ENCODE results near the gene ADCY3.

Gene ADCY3

GRCh38 chr2:24926602-24927252, 6.7 kb upstream of the ADCY3 start:
- no peak overlapping the region for H3K4me3 ChIP-seq (ENCODE audit: low read depth, low read length)
- TF ChIP-seq, protein P1, sequence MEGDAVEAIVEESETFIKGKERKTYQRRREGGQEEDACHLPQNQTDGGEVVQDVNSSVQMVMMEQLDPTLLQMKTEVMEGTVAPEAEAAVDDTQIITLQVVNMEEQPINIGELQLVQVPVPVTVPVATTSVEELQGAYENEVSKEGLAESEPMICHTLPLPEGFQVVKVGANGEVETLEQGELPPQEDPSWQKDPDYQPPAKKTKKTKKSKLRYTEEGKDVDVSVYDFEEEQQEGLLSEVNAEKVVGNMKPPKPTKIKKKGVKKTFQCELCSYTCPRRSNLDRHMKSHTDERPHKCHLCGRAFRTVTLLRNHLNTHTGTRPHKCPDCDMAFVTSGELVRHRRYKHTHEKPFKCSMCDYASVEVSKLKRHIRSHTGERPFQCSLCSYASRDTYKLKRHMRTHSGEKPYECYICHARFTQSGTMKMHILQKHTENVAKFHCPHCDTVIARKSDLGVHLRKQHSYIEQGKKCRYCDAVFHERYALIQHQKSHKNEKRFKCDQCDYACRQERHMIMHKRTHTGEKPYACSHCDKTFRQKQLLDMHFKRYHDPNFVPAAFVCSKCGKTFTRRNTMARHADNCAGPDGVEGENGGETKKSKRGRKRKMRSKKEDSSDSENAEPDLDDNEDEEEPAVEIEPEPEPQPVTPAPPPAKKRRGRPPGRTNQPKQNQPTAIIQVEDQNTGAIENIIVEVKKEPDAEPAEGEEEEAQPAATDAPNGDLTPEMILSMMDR (IDR thresholded peaks at IDR 0.05; ENCODE audit: borderline replicate concordance, insufficient read depth, low read depth, low read length): no peak

- H3K4me3 ChIP-seq (ENCODE audit: low read depth, low read length): no peak overlapping the region
- TF ChIP-seq, protein P1 (IDR thresholded peaks at IDR 0.05; ENCODE audit: borderline replicate concordance, insufficient read depth, low read depth, low read length): no peak
Observed at GRCh38 chr2:24926220-24926601, 6.2 kb upstream of the ADCY3 start.

- H3K4me3 ChIP-seq (ENCODE audit: low read depth, low read length): no peak overlapping the region
- TF ChIP-seq, protein P1 (IDR thresholded peaks at IDR 0.05; ENCODE audit: borderline replicate concordance, insufficient read depth, low read depth, low read length): no peak
Observed at GRCh38 chr2:24925815-24926214, 5.8 kb upstream of the ADCY3 start.

DNA sequence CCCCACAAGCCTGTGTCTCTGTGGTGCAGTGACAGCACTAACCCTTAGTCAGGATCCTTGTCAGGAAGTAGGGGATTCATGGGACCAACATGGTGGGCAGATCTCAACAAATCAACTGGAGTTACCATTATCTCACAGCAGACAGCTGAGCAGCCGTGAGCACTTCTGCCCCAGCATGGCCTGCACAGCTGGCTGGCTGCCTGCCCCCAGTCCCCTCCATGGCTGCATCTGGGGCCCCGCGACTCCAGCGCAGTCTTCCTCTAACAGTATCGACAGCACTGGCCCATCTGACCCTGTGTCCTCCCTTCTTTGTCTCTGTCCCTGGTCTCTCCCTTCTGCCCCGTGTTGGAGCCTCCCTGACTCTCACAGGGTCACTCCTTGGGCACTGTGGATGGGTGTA, 4.7 kb upstream of the ADCY3 start:
- no peak overlapping the region for H3K4me3 ChIP-seq (ENCODE audit: low read depth, low read length)
- TF ChIP-seq, protein P1 (IDR thresholded peaks at IDR 0.05; ENCODE audit: borderline replicate concordance, insufficient read depth, low read depth, low read length): no peak

DNA sequence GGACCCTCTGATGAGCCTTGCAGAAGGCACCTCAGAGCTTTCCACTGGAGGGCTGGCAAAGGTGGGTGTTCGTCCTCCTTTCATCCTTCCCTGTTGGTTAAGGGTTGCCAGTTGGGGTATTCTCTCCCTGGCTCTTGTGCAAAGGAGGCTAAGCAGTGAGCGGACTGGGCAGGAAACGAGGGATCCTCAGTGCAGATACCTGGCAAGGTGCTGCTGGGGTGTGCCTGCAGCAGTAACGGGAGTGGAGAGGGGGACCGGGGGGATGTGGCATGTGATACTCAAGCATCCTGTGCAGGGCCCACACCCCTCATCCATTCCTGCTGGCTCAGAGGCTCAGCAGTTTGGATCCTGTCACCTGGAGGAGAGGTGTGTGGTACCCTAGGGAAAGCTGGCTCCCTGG, 4.2 kb upstream of the ADCY3 start:
- H3K4me3 ChIP-seq (ENCODE audit: low read depth, low read length): no peak overlapping the region
- TF ChIP-seq, protein P1 (IDR thresholded peaks at IDR 0.05; ENCODE audit: borderline replicate concordance, insufficient read depth, low read depth, low read length): no peak

- H3K4me3 ChIP-seq (ENCODE audit: low read depth, low read length): no peak overlapping the region
- TF ChIP-seq, protein P1 (IDR thresholded peaks at IDR 0.05; ENCODE audit: borderline replicate concordance, insufficient read depth, low read depth, low read length): no peak
Observed at GRCh38 chr2:24923106-24923505, 3.1 kb upstream of the ADCY3 start.

GRCh38 chr2:24922556-24922955, 2.5 kb upstream of the ADCY3 start:
- TF ChIP-seq, protein P1 (IDR thresholded peaks at IDR 0.05; ENCODE audit: borderline replicate concordance, insufficient read depth, low read depth, low read length): no peak
- H3K4me3 ChIP-seq (ENCODE audit: low read depth, low read length): no peak overlapping the region
